Fibroblast of skin of right biceps (primary cell): ENCODE data around the gene WHRN.

Experiments used
- DNase-seq: peaks from one replicate; pipeline ENCODE4 v3.0.0-alpha.2; 2013

WHRN gene

GRCh38 chr9:114375386-114376175 lies 129.7 kb downstream of the WHRN start:
- DNase-seq = no peak

GRCh38 chr9:114374936-114375335 lies 130.3 kb downstream of the WHRN start:
- no peak for DNase-seq

GRCh38 chr9:114373960-114374730 lies 131.1 kb downstream of the WHRN start:
- no peak for DNase-seq

- no peak for DNase-seq
Measured at GRCh38 chr9:114372921-114373448, 132.3 kb downstream of the WHRN start.

- peak; percentile 64 for DNase-seq
Measured at GRCh38 chr9:114371973-114372917, 133.0 kb downstream of the WHRN start.

- DNase-seq = no peak
Measured at GRCh38 chr9:114371343-114371944, 133.8 kb downstream of the WHRN start.

GRCh38 chr9:114370968-114371320 lies 134.3 kb downstream of the WHRN start:
- DNase-seq = no peak

GRCh38 chr9:114370251-114370967 lies 134.9 kb downstream of the WHRN start:
- no peak for DNase-seq

- no peak for DNase-seq
Measured at GRCh38 chr9:114369216-114370130, 135.8 kb downstream of the WHRN start.

GRCh38 chr9:114367772-114368569 lies 137.3 kb downstream of the WHRN start:
- DNase-seq = no peak

GRCh38 chr9:114367366-114367765 lies 137.9 kb downstream of the WHRN start:
- DNase-seq = no peak

- peak; percentile 95 for DNase-seq
Measured at GRCh38 chr9:114366334-114367128, 138.7 kb downstream of the WHRN start.

- DNase-seq = no peak
Measured at GRCh38 chr9:114365194-114365593, 140.1 kb downstream of the WHRN start.

- DNase-seq = peak; percentile 92
Measured at GRCh38 chr9:114364134-114365041, 140.9 kb downstream of the WHRN start.

GRCh38 chr9:114363424-114363823 lies 141.8 kb downstream of the WHRN start:
- no peak for DNase-seq

GRCh38 chr9:114362394-114362793 lies 142.9 kb downstream of the WHRN start:
- DNase-seq = no peak

GRCh38 chr9:114361542-114361941 lies 143.7 kb downstream of the WHRN start:
- DNase-seq = no peak

- DNase-seq = no peak
Measured at GRCh38 chr9:114359801-114360200, 145.5 kb downstream of the WHRN start.
